C4-2B (cell line): ENCODE results near the gene CDH15.

Experiments
- H3K27ac ChIP-seq: fragments of 450-650 bp; 2 replicates; pipeline ENCODE4 v1.5.1; 2017
- ZFX ChIP-seq: fragments of 450-650 bp; IDR thresholded peaks from 2 replicates; pipeline ENCODE4 v1.6.1; 2017
- TF ChIP-seq, protein P1 (sequence below): fragments of 450-650 bp; conservative IDR thresholded peaks from 2 replicates; pipeline ENCODE4 v1.5.1; 2017; ENCODE audit warnings: mild to moderate bottlenecking

The CDH15 gene

DNA sequence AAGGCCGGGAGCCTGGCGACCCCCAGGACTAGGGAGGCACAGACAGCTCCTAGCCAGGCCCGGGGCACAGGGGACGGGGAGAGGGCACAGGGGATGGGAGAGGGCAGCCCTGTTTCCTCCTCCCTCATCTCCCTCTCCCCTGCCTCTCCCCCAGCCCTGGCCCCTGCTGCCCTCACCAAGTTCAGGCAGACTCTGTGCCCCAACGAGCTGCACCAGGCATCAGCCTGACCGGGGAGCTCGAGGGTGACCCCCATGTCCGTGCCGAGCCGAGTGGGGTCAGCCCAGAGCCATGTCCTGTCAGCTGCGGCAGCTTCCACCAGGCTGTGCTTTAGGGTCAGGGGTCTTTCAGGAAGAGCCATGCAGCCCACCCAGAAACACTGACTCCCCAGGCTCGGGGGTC is 6.0 kb downstream of the CDH15 start:
- no peak overlapping the region for H3K27ac ChIP-seq
- TF ChIP-seq ZFX: no peak
- TF ChIP-seq, protein P1, sequence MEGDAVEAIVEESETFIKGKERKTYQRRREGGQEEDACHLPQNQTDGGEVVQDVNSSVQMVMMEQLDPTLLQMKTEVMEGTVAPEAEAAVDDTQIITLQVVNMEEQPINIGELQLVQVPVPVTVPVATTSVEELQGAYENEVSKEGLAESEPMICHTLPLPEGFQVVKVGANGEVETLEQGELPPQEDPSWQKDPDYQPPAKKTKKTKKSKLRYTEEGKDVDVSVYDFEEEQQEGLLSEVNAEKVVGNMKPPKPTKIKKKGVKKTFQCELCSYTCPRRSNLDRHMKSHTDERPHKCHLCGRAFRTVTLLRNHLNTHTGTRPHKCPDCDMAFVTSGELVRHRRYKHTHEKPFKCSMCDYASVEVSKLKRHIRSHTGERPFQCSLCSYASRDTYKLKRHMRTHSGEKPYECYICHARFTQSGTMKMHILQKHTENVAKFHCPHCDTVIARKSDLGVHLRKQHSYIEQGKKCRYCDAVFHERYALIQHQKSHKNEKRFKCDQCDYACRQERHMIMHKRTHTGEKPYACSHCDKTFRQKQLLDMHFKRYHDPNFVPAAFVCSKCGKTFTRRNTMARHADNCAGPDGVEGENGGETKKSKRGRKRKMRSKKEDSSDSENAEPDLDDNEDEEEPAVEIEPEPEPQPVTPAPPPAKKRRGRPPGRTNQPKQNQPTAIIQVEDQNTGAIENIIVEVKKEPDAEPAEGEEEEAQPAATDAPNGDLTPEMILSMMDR: no peak

DNA sequence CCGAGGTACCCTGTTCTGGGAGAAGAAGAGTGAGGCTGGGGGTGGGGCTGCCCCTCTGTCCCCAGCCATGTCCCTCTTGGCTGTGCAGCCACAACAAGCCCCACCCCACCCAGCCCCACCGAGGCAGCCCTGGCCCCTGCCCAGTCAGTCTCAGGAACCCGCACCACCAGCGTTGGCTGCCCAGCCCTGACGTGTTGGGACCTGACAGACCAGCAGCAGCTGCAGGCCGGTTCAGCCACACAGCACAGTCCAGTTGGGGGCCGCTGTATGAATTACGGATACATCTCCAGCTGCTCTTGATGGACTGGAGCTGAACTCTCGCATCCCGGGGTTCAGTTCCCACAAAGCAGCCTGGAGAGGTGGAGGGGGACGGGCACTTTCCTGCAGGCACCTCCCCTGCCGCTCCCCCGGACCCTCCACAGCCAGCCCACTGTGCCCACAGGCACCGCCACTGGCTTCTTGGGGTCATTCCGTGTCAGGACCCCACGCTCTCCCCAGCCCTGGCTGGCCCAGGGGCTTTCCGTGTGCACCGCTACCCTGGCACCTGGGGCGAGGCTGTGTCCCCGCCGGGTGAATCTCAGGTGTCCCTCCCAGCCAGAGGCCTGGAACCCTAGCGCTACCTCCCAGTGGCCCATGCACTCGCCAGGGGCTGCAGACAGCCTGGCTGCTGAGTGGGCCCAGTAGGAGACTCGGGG is 7.1 kb downstream of the CDH15 start:
- no peak overlapping the region for H3K27ac ChIP-seq
- no peak for TF ChIP-seq ZFX
- TF ChIP-seq, protein P1: no peak

DNA sequence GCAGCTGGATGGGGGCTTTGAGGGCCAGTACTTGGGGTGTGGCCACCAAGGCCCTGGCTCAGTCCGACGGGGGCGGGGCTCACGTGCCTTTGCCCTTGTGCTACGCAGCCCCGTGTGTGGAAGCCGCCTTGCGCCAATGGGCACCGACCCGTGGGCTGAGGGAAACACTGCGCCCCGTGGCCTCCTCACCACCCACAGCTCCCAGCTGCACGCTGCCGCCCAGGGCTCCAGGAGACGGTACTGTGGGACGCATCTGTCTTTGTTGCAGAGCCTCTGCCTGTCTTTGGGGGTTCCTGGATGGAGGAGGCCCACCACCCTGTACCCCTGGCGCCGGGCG is 7.6 kb downstream of the CDH15 start:
- no peak overlapping the region for H3K27ac ChIP-seq
- TF ChIP-seq ZFX: no peak
- TF ChIP-seq, protein P1: no peak

DNA sequence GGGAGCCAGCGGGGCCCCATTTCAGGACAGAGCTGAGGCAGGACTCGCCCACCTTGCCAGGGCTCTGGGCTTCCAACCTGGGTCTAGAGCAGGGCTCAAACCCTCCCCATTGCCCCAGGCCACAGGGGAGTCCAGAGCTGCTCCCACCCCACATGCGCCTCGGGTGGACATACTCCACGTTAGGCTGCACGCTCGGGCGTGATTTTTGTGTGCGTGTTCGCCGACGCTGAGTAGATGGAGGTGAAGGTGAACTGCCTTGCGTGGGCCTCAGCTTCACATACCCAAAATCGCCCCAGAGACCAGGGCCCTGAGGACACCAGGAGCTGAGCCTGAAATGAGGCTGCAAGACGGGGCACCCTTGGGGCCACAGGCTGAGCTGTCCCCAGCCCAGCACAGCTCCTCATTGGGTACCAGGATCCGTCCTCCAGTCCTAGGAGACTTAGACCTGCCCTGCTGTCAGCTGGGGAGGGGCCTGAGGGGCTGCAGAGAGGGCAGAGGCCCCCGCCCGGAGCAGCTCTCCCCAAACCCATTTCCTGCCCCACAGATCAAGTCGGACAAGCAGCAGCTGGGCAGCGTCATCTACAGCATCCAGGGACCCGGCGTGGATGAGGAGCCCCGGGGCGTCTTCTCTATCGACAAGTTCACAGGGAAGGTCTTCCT is 8.2 kb downstream of the CDH15 start:
- no peak for TF ChIP-seq ZFX
- TF ChIP-seq, protein P1: no peak
- no peak overlapping the region for H3K27ac ChIP-seq

DNA sequence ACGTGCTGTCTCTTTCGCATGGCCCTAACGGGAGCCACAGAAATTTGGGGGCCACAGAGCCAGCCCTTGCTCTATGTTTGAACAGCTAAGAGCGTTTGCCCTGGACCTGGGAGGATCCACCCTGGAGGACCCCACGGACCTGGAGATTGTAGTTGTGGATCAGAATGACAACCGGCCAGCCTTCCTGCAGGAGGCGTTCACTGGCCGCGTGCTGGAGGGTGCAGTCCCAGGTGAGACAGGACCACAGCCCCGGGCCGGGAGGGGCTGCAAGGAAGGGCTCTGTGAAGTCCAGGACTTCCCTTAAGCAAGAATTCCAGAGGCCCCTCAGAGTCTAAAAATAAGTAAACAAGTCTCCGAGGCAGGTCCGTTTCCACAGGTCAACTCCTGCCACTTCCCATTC is 11.9 kb downstream of the CDH15 start:
- TF ChIP-seq ZFX: no peak
- TF ChIP-seq, protein P1: no peak
- no peak overlapping the region for H3K27ac ChIP-seq

DNA sequence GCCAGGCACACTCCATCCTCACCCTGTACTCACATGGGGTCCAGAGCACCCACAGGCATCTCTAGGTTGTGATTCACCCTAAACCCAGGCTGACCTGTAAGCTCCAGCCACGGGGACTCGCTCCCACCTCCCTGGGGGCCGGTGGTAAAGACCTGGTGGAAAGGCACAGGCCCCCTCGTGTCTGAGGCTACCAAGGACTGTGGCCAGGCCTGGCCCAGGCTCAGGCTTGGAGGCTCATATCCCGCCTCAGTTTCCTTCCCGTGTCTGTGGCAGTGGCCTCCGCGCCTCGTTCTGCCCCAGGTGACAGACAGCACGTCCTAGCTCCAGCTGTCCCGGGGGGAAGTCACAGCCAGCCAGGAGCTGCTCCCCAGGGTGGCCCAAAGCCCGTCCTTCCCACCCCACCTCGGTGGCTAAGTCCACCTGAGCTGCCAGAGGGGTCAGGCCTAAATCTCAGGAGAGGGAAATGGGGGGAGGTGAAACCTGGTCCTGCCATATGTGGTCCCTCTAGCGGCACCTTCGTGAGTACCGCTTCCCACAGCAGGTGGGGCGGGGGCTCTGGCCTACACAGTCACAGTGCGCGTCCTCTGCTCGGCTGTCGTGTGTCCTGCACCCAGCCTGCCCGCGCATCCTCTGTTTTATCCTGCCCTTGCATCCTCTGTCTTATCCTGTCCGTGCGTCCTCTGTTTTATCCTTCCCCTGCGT is 12.6 kb downstream of the CDH15 start:
- TF ChIP-seq, protein P1: no peak
- no peak for TF ChIP-seq ZFX
- H3K27ac ChIP-seq: no peak overlapping the region

DNA sequence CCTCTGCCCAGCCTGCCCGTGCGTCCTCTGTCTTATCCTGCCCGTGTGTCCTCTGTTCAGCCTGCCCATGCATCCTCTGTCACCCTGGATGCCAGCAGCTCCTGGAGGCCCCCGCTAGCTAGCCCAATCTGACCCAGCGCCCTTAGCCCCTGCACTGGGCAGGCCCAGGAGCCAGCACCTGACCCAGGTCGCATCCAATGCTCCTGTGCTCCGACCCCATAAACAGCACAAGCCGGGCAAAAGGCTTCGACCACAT is 13.1 kb downstream of the CDH15 start:
- TF ChIP-seq ZFX: no peak

More for the DNA sequence above, 13.1 kb downstream of the CDH15 start:
- H3K27ac ChIP-seq: no peak overlapping the region
